Measurements from ENCODE around the gene ACE.

DNA sequence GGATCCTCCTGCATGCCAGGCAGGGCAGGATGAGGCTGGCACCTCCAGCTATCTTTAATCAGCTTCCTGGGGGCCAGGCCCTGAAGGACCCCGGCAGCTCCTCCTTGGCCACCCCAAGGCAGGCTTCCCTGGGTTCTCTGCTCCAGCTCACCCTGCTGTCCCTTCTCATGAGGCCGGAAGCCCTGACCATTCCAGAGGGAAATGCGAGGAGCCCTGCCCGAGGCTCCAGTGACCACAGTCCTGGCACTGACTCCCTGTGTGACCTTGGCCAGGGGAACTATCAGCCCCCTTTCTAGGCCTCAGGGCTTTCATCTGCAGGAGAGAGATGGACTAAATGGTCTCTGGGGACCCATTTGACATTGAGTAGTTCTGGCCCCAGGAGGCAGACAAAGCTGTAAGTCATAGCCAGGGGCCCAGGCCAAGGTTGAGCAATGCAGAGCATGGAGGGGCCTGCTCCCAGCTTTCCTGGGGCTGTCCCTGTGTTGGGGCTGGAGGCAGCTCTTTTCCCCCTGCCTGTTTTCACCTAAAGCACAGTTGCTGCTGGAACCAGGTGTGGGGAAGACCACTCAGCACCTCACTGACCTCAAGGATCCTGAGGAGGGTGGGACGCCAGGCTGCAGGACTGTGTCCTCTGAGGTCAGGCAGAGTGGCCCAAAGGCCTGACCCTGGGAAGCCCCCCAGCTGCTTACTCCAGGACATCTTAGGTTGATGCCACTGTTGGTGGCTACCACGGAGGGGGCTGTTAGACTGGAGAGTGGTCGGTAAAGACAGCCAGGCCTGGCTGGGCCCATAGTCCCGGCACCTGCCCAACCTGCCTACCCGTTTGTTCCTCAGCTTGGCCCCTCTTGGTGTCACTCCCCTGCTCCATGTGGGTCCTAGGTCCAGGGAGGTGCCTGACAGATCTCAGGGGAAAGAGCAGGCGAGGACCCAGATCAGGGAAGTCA is 54.4 kb downstream of the ACE start:
- TF ChIP-seq POLR2A (IDR thresholded peaks at IDR 0.05): no peak
- TF ChIP-seq, protein P1, sequence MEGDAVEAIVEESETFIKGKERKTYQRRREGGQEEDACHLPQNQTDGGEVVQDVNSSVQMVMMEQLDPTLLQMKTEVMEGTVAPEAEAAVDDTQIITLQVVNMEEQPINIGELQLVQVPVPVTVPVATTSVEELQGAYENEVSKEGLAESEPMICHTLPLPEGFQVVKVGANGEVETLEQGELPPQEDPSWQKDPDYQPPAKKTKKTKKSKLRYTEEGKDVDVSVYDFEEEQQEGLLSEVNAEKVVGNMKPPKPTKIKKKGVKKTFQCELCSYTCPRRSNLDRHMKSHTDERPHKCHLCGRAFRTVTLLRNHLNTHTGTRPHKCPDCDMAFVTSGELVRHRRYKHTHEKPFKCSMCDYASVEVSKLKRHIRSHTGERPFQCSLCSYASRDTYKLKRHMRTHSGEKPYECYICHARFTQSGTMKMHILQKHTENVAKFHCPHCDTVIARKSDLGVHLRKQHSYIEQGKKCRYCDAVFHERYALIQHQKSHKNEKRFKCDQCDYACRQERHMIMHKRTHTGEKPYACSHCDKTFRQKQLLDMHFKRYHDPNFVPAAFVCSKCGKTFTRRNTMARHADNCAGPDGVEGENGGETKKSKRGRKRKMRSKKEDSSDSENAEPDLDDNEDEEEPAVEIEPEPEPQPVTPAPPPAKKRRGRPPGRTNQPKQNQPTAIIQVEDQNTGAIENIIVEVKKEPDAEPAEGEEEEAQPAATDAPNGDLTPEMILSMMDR (IDR thresholded peaks at IDR 0.05): no peak
- no peak for TF ChIP-seq POLR2AphosphoS5 (IDR thresholded peaks at IDR 0.05)
